Glutamatergic neuron (in vitro differentiated cells): ENCODE results near the gene PEBP1. TPM values are rescaled to one million over a fixed set of nuclear protein-coding genes. Genes with fewer than 3 reads are reported as not detected.

Experiments used
- DNase-seq: peaks from one replicate; pipeline ENCODE4 v3.0.0; 2022
- H3K27ac Mint-ChIP-seq: one replicate; pipeline ENCODE4 v1.8.0; 2020; ENCODE audit warnings: mild to moderate bottlenecking, mixed read lengths, inconsistent platforms; ENCODE audit not compliant: unreplicated experiment
- H3K27me3 Mint-ChIP-seq: one replicate; pipeline ENCODE4 v1.8.0; 2020; ENCODE audit warnings: mild to moderate bottlenecking, moderate library complexity, mixed read lengths, inconsistent platforms; ENCODE audit not compliant: unreplicated experiment
- H3K36me3 Mint-ChIP-seq: one replicate; pipeline ENCODE4 v1.8.0; 2020; ENCODE audit warnings: mild to moderate bottlenecking, mixed read lengths, inconsistent platforms; ENCODE audit not compliant: unreplicated experiment
- H3K4me1 Mint-ChIP-seq: one replicate; pipeline ENCODE4 v1.8.0; 2020; ENCODE audit warnings: mild to moderate bottlenecking, low read depth, mixed read lengths, inconsistent platforms; ENCODE audit not compliant: unreplicated experiment
- H3K4me3 Mint-ChIP-seq: one replicate; pipeline ENCODE4 v1.8.0; 2020; ENCODE audit warnings: mild to moderate bottlenecking, mixed read lengths, inconsistent platforms; ENCODE audit not compliant: unreplicated experiment
- H3K9me3 Mint-ChIP-seq: one replicate; pipeline ENCODE4 v1.8.0; 2020; ENCODE audit warnings: mild to moderate bottlenecking, moderate library complexity, mixed read lengths, inconsistent platforms; ENCODE audit not compliant: unreplicated experiment
- CTCF ChIP-seq: fragments of 200-600 bp; sonication (generic); IDR thresholded peaks from one replicate; pipeline ENCODE4 v1.5.0; 2021; ENCODE audit not compliant: partially characterized antibody, unreplicated experiment
- total RNA-seq: library from RNA; stranded (reverse); fragmentation: NEBNext Ultra II Directional; extraction: Animal tissue kit (Norgen Biotek cat#: 25700); gene quantifications from one replicate; pipeline ENCODE4 v1.2.1, GENCODE V29; 2021; ENCODE audit not compliant: unreplicated experiment

Gene PEBP1
- total RNA-seq, 1 donor from 2014 or later = 224 TPM

GRCh38 chr12:118193958-118194357 lies 58.0 kb downstream of the PEBP1 start:
- peaks cover 14% of the 10 kb centered on the region for H3K4me1 Mint-ChIP-seq
- H3K4me3 Mint-ChIP-seq = no peak overlapping the region
- DNase-seq = no peak
- H3K36me3 Mint-ChIP-seq = no peaks in the 10 kb centered on the region
- no peak overlapping the region for H3K27ac Mint-ChIP-seq
- H3K9me3 Mint-ChIP-seq = no peaks in the 10 kb centered on the region
- no peaks in the 10 kb centered on the region for H3K27me3 Mint-ChIP-seq
- TF ChIP-seq CTCF = no peak

Other genes with a start within 250 kb of the PEBP1 start
- 0.47 TPM for gene KSR2, start 167.1 kb upstream of the PEBP1 start, total RNA-seq
- 8.4 TPM for gene RFC5, start 119.4 kb upstream of the PEBP1 start, total RNA-seq
- 76.4 TPM for gene WSB2, start 74.9 kb upstream of the PEBP1 start, total RNA-seq
- gene VSIG10, start 32.1 kb upstream of the PEBP1 start, total RNA-seq = 13.3 TPM
- gene TAOK3, start 236.8 kb downstream of the PEBP1 start, total RNA-seq = 13.1 TPM
- gene SUDS3, start 240.4 kb downstream of the PEBP1 start, total RNA-seq = 32.5 TPM